GM21825 (cell line): ENCODE data around the gene HTR4.
"Not testable (repeated sequence)": the region's sequence is repeated elsewhere in the genome, so short reads cannot be mapped to it uniquely, and the experiment has no call there.

Source experiments
- ATAC-seq: cut with Tn5 transposase; IDR thresholded peaks from one replicate; pipeline ENCODE4 v1.9.1; 2021; ENCODE audit warnings: mild to moderate bottlenecking, moderate library complexity; ENCODE audit not compliant: unreplicated experiment

Gene HTR4

DNA sequence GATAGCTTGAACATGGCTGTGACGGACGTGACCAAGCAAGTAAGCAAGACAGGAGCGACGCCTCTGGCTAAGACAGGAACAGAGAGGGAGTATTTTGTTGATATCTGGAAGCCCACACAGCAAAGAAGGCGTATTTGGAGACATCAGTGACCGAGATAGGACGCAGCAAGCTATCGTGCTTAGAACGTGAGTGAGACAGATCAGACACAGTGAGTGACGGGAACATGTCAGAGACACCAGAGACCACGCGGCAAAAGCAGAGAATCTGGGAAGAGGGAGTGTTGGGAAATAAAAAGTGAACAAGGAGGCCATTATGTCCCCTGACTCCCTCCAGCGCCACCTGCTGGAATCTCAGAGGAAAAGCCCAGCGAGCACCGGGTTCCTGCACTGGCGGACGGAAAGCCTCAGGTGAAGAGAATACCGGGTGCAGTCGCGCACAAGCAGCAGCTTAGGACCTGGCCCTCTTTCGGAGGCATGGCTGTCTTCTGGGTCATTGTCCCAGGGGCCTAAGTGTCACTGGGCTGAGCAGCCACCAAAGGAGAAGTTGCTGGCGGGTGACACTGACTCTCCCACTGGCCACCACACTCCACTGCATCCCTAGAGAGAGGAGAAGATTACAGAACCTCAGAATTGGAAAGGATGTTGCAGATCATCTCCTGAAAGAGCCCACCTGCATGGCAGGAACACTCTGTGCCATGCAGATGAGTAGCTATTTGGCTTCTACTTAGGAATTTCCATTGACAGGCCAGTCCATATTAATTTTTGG, 171.4 kb downstream of the HTR4 start:
- peak; percentile 80 for ATAC-seq

DNA sequence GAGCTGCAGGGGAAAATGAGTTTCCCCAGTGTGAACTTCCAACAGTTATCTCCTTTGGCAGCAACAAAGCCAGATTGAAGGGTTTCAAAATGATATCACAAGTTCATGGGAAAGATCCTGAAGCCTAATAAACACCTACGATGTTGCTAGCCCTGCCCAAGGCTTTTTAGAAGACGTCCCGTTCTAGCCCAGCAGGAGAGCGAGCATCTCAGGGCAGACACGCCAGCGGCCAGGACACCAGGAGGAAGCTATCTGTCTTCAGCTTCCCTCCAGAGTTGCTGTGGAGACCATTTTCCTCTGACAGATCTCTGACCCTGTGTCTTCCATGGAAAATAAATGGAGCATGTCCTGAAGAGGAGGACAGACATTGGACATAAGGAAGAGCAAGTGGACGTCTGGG, 172.1 kb downstream of the HTR4 start:
- no peak for ATAC-seq

DNA sequence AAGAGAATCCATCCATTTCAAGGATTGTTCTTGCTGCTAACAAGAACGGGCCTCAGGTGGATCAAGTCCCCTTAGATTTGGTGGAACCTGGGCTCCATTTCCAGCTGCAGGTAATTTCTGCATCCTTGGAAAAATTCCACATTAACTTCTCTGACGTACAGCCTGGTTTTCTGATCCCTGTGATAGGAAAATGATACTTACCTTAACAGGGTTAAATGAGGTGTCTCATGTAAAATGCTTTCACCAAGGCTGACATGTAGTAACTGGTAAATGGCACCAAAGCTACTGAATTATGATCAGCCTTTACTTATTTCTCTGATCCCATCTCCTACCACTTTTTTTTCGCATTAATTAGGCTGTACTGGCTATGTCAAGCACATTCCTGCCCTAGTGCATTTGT, 176.9 kb downstream of the HTR4 start:
- no peak for ATAC-seq

GRCh38 chr5:148476302-148476701, 178.0 kb downstream of the HTR4 start:
- no peak for ATAC-seq

- no peak for ATAC-seq
These were observed 180.3 kb downstream of the HTR4 start for GRCh38 chr5:148474025-148474511.

DNA sequence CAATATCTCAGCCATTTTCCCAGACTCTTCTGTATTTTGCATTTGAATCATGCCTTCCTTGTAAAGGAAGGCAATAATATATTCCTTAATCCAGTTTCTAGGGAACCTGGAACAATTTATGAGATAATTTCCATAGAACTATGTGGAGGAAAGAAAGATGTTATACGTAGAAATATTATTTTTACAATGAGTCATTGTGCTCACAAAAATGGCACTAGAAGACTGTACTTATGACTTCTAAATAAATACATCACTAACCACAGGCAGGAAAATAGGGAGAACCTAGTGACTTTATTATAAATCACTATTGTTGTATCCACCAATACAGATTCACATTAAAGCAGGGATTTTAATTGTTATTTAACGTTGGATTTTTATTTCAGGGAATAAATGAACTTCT, 182.9 kb downstream of the HTR4 start:
- no peak for ATAC-seq

DNA sequence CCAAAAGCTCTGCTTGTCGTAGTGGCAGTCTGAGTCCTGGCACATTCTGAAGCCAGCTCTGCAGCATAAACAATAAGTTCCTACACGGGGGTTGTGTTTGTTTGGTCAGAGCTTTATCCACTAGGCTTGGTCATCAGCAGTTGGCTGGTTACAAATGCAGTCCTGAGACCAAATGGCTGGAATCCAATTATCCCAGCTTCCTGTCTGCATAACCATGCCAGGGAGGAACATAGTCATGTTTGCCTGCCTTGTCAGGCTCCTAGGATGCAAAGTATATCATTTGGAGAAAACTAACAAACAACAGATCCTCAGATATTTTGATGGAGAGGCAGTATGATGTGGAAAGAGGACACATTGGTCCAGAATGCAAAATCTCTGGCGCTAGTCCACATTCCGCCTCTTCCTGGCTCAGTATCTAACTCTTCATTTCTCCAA, 184.8 kb downstream of the HTR4 start:
- ATAC-seq, result no peak

GRCh38 chr5:148468746-148469145, 185.6 kb downstream of the HTR4 start:
- not testable (repeated sequence) for ATAC-seq

DNA sequence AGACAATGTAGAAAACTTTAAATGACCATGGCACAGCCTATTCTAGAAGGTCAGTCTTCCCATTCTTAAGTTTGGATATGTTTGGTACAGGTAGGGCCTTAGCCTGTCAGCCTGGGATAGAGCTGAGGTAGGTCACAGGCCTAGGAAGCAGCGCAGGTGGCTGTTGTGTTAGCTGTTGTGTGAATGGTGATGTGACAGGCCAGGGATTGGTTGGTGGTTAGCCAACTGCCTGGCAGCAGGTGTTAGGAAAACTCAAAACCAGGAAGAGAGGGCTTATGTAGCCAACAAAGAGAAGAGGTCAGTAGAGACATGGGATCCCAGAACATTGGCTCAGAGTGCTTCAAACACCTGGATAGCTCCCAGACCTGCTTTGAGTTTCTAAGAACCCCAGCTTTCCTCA, 186.4 kb downstream of the HTR4 start:
- no peak for ATAC-seq

DNA sequence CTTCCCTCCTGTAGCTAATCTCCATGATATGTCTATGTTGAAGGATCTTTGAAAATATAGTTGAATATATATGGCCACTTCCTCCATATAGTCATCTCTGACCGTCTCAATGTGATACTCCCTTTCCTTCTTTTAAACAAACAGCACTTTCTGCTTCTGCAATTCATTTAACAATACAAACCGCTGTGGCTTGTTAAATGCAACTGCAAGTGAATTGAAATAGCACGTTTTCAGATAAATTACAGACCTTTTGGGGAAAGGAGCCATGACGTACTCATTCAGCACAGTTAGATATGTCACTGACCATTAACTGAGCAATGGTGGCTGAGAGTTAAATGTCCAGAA, 188.1 kb downstream of the HTR4 start:
- no peak for ATAC-seq

DNA sequence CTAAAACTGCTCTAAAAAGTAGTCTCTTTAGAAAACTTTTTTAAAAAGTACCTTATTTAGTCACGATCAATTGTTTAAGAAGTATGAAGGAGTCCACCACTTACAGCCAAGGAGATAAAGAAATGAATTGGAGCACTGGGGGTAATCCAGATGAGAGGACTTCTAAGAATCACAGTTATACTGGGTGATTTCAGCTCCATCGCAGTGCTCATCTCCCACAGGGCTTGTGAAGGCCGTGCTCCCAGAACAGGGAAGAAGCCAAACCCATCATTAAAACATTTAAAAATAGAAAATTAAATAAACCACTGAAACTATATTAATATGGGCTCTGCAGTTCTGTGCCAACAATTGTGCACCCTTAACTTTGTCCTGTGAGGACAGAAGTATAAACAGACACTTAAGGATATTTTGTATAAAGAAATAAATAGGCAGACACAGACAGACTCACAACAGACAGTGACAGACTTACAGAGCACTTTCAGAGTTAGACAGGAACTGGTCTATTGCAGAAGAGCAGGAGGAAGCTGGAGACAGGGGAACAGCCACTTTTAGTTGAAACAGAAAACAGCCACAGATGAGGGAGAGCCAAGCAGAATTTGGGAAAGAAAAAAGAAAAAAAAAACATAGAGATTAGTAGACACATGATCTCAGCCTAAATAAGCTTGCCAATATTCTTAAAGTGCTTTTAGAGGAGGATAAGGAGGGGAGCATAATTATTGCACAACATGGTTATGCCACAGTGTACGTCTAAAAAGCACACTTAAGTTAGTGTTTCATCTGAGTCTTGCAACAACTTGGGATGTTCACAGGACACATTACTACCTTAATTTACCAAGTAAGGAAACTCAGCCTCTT, 188.7 kb downstream of the HTR4 start:
- no peak for ATAC-seq

- no peak for ATAC-seq
These were observed 194.7 kb downstream of the HTR4 start for GRCh38 chr5:148459669-148460068.

GRCh38 chr5:148458036-148458888, 196.1 kb downstream of the HTR4 start:
- no peak for ATAC-seq

DNA sequence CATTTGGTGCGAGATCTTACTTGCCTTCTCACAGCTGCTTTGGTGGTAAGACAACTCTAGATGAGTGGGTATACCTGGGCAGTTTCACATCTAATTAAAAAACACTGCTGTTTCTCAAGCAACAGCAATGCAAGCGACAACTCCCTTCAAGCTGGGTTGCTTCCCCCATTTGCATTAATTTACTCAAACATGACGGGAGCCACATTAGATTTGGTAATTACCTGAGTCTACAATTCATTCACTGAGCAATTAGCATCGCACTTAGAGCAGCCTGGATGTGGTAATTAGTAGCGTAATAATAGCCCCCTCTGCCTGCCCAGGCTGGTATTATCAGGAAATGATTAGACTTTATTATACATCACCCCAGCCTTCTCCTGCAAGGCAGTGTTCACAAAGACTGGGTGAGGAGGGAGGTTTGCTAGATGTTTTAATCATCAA, 197.1 kb downstream of the HTR4 start:
- no peak for ATAC-seq

DNA sequence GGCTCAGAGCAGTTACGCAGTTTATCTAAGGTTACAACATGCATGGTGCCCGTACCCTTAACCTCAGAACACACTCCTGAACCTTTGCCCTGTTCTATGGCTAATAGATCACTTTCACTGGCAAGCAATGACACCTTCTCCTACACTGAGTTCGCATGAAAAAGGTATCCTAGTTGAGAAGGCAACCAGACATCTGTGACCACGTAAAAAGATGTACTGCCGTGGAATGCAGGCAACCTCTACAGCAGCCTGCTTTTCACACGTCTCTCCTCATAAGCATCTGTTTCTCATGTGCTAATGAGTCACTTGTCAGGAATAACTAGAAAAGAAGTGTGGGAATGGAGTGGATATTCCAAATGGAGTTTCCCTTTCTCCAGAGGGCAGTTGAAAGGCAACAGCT, 199.1 kb downstream of the HTR4 start:
- no peak for ATAC-seq

- ATAC-seq, result no peak
These were observed 199.8 kb downstream of the HTR4 start for GRCh38 chr5:148454576-148454975.

DNA sequence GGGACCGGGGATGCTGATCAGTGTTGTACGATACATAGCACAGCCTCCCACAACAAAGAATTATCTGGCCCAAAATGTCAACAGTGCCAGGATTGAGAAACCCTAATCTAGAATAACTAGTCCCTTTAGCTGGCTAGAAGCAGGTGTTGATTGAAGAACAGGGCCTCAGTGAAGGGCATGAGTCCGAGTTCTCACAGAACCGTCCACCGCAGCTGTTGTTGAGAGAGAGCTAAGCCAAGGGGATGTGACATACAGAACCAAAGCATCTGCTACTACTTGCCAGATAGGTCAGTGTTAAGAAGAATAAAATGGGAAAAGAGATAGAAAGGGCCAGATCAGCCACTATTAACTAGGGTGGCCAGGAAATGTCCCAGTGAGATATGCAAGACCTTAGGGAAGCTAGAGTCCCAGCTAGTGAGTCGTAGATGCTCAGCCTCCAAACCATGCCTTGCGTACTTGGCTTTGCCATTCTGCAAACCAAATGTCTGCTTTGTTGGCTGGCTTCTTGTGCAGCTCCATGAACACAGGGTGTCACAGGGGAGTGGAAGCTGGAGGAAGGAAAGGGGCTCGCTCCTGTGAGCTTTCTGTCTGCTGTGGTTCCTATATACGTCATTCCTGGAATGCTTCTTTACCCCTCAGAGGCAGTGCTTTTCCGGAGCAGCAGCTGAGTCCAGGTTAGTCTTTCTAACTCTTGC, 201.7 kb downstream of the HTR4 start:
- ATAC-seq, result no peak

DNA sequence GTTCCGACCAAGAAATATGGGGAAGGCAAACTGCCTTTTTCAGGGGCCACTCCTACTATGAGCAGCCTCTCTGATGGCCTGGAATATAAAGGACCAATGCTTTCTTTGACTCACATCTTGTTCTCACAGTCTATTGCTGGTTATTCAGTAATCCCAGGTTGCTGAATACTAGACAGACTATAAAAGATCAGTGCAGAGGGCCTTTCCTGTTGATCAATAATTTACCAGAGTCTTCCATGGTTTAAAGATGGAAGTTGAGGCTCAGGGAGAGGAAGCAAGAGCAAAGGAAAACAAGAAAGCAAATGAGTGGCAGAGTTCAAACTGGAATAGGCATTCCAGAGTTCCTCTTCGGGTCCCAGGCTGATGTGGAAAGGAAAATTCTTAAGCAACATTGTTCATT, 207.7 kb downstream of the HTR4 start:
- ATAC-seq, result no peak

GRCh38 chr5:148445578-148445977, 208.7 kb downstream of the HTR4 start:
- no peak for ATAC-seq

- ATAC-seq, result peak; percentile 86
These were observed 210.3 kb downstream of the HTR4 start for GRCh38 chr5:148443998-148444397.

DNA sequence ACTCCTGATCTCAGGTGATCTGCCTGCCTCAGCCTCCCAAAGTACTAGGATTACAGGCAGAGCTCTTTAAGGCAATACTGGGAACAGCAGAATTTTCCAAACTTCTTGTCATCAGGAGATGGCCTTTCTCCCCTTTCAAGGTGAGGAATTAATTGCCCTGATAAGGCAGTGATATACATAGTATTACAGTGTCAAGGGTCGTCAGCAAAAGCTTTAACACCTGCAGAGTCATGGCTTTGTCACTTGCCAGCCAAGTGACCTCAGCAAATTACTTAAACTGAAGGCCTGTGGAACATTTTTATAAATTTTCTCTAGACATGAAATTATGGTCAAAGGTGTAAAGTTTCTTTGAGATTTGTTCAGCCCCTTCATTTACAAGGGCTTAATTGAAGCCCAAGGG, 211.1 kb downstream of the HTR4 start:
- ATAC-seq, result no peak
